Chondrocyte (in vitro differentiated cells): ENCODE data around the gene CTIF. TPM values are rescaled to one million over a fixed set of nuclear protein-coding genes. Genes with fewer than 3 reads are reported as not detected.

Experiments
- DNase-seq: peaks from one replicate; pipeline ENCODE4 v3.0.0; 2021; ENCODE audit warnings: mixed read lengths, low spot score
- H3K27ac Mint-ChIP-seq: one replicate; pipeline ENCODE4 v1.8.0; 2021; ENCODE audit warnings: mild to moderate bottlenecking, moderate library complexity, mixed read lengths; ENCODE audit not compliant: unreplicated experiment
- H3K27me3 Mint-ChIP-seq: 2 replicates; pipeline ENCODE4 v1.8.0; 2021; ENCODE audit warnings: low read depth, mixed read lengths
- H3K36me3 Mint-ChIP-seq: 2 replicates; pipeline ENCODE4 v1.8.0; 2021; ENCODE audit warnings: low read depth, mixed read lengths
- H3K4me1 Mint-ChIP-seq: 2 replicates; pipeline ENCODE4 v1.8.0; 2021; ENCODE audit warnings: low read depth, mild to moderate bottlenecking, mixed read lengths
- H3K4me3 Mint-ChIP-seq: one replicate; pipeline ENCODE4 v1.8.0; 2021; ENCODE audit warnings: mild to moderate bottlenecking, moderate library complexity, mixed read lengths; ENCODE audit not compliant: unreplicated experiment
- H3K9me3 Mint-ChIP-seq: 2 replicates; pipeline ENCODE4 v1.8.0; 2021; ENCODE audit warnings: low read depth, mixed read lengths
- CTCF ChIP-seq: fragments of 200-600 bp; sonication (generic); IDR thresholded peaks from 2 replicates; pipeline ENCODE4 v1.5.0; 2021; ENCODE audit warnings: antibody characterized with exemption, mild to moderate bottlenecking, moderate library complexity
- total RNA-seq: library from RNA; stranded (reverse); gene quantifications from 3 replicates; pipeline ENCODE4 v1.2.1, GENCODE V29; 2021

CTIF gene
- total RNA-seq, 1 donor from 2014 or later: 184 TPM

- H3K9me3 Mint-ChIP-seq: peaks cover 9% of the 10 kb centered on the region
- no peaks in the 10 kb centered on the region for H3K27me3 Mint-ChIP-seq
- DNase-seq: no peak
- H3K27ac Mint-ChIP-seq: no peak overlapping the region
- no peak overlapping the region for H3K4me3 Mint-ChIP-seq
- H3K4me1 Mint-ChIP-seq: peaks cover 37% of the 10 kb centered on the region
- TF ChIP-seq CTCF: no peak
- H3K36me3 Mint-ChIP-seq: peaks cover 57% of the 10 kb centered on the region
Observed at GRCh38 chr18:48821845-48822244, 283.0 kb downstream of the CTIF start.

DNA sequence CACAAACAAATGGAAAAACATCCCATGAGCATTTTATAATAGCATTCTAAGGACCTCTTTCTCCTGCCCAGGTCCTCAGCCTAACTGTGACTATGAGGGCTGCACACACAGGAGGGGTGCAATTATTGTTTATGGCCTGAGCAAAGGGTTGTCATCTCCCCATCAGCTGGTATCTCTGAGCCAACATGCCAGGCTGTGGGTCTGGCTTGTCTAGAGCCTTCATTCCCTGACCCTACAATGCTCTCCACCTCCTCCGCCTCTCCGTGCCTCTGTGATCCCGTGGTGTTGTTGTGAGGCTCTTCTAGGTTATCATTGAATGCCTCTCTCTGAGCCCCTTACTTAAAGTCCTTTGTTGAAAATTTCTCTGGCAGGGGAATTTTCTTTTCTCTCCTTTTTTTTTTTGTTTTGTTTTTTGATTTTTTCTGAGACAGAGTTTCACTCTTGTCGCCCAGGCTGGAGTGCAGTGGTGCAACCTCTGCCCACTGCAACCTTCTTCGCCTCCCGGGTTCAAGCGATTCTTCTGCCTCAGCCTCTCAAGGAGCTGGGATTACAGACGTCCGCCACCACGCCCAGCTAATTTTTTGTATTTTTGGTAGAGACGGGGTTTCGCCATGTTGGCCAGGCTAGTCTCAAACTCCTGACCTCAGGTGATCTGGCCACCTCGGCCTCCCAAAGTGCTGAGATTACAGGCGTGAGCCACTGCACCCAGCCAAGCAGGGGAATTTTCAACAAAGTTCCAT, 285.6 kb downstream of the CTIF start:
- Mint-ChIP-seq H3K4me3 (no peak overlapping the region), H3K27me3 (no peaks in the 10 kb centered on the region), H3K27ac (peak overlapping the region; percentile 98), H3K4me1 (peaks cover 62% of the 10 kb centered on the region), H3K9me3 (peaks cover 9% of the 10 kb centered on the region), H3K36me3 (peaks cover 43% of the 10 kb centered on the region)
- peak; percentile 28 for DNase-seq
- no peak for TF ChIP-seq CTCF

DNA sequence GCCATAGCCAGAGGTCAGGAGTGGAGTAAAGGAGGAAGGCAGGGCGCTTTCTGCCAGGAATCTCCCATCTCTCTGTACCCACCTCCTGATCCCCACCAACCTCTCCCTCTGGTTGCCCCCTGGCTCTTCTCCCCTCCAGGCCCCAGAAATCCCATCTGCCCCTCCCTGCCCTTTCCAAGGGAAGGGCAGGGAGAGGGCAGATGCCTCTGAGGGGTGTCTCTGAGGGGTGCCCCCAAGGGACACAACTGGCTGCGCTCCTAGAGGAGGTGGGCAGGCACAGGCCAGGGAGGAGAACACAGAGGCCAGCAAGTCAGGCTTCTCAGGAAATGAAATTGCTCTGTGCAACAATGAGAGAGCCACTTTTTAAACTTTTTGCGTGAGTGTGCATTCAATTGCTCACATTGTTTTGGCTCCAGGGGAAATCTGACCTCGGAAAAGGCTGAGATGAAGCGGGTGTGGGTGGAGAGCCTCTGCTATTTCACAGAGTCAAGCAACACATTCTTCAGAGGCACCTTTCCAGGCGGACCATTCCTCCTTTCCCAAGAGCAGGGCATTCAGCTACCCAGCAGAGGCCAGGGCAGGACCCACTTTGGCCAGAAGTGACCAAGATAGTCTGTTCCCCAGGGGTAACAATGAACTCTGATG, 286.4 kb downstream of the CTIF start:
- Mint-ChIP-seq H3K27me3 (no peaks in the 10 kb centered on the region), H3K9me3 (peaks cover 9% of the 10 kb centered on the region), H3K27ac (peak overlapping the region; percentile 98), H3K36me3 (peaks cover 39% of the 10 kb centered on the region), H3K4me3 (no peak overlapping the region), H3K4me1 (peaks cover 71% of the 10 kb centered on the region)
- peak; percentile 43 for TF ChIP-seq CTCF
- peak; percentile 56 for DNase-seq

DNA sequence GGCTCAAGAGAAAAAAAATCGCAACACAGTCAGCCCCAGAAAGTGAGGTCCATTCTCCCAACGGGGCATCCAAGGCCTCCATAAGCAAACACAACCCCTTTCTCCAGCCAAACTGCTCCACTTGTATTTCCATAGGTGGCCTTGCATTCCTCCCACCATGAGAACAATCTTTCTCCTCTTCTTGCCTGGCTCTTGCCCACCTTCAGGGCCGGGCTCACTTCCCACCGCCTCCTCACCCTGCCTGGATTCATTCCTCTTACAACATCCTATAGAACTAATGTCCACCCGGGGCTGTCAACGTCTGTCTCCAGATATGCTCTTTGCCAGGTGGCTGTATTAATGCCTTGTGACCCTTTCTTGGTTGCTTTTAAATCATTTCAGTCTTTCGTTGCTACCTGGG, 287.4 kb downstream of the CTIF start:
- DNase-seq: peak; percentile 26
- no peak for TF ChIP-seq CTCF
- H3K4me3 Mint-ChIP-seq: no peak overlapping the region
- no peaks in the 10 kb centered on the region for H3K27me3 Mint-ChIP-seq
- peak overlapping the region; percentile 98 for H3K27ac Mint-ChIP-seq
- H3K9me3 Mint-ChIP-seq: peaks cover 9% of the 10 kb centered on the region
- peaks cover 77% of the 10 kb centered on the region for H3K4me1 Mint-ChIP-seq
- H3K36me3 Mint-ChIP-seq: peaks cover 30% of the 10 kb centered on the region

DNA sequence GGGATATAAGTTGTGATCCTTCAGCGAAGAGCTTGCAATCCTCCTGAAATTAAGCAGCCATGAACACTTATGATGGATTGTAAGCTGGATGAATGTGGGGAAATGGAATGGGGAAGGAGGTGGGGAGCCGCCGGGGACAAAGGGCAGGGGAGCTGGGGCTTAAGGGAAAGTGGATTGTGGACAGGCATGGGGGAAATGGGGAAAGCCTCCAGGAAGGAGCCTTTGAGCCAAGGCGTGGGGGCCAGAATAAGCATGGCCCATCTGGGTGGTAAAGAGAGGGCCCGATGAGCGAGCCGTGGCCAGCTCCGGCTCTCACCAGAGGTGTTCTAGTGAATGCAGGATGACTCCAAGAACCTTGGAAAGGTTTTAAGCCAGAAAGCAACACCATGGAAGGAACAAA, 288.0 kb downstream of the CTIF start:
- peak; percentile 41 for DNase-seq

More for the DNA sequence above, 288.0 kb downstream of the CTIF start:
- peak overlapping the region; percentile 98 for H3K27ac Mint-ChIP-seq
- H3K36me3 Mint-ChIP-seq: peaks cover 28% of the 10 kb centered on the region
- H3K4me1 Mint-ChIP-seq: peaks cover 79% of the 10 kb centered on the region
- H3K27me3 Mint-ChIP-seq: no peaks in the 10 kb centered on the region
- TF ChIP-seq CTCF: no peak
- peaks cover 9% of the 10 kb centered on the region for H3K9me3 Mint-ChIP-seq
- no peak overlapping the region for H3K4me3 Mint-ChIP-seq
